Body of pancreas (tissue), 4 donors: ENCODE measurements around the gene ACTL8.

Experiments used
- CTCF ChIP-seq, 7 experiments: fragments of 450-650 bp in 4 of 7; fragments of 200-600 bp in 3 of 7; sonication (generic) in 3 of 7; IDR thresholded peaks; one replicate each; pipeline ENCODE4 v1.5.1; 2016 to 2019; ENCODE audit warnings: antibody characterized with exemption in 7 of 7
- POLR2A ChIP-seq, 3 donors: fragments of 450-650 bp; IDR thresholded peaks; one replicate each; pipeline ENCODE4 v1.6.1; 2016; ENCODE audit warnings: antibody characterized with exemption in 3 of 3, mild to moderate bottlenecking in 2 of 3

- TF ChIP-seq CTCF (IDR thresholded peaks at IDR 0.05) (no peak), POLR2A (IDR thresholded peaks at IDR 0.05) (no peak)
These were observed 53.7 kb downstream of the ACTL8 start for GRCh38 chr1:17808816-17809215.
